Measurements from ENCODE around the gene CYB561A3. TPM values are rescaled to one million over a fixed set of nuclear protein-coding genes. Genes with fewer than 3 reads are reported as not detected.

CYB561A3 gene
- total and polyA plus RNA-seq, 2 experiments from 2014 or later = 9.8 to 30.8 TPM

DNA sequence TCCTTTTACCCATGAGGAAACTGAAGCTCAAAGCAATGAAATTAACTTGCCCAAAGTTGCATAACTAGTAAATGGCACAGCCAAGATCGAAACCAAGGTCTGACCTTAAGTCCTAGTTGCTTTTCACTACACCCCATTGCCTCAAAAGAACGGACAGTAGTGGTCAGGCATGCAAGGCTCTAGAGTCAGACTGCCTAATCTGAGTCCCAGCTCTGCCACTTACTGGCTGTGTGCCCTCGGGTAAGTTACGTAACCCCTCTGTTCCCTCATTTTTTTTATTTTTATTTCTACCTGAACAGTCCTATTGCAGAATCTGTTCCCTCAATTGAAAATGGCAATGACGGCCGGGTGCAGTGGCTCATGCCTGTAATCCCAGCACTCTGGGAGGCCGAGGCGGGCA, 9.6 kb downstream of the CYB561A3 start (continued):
- TF ChIP-seq EZH2phosphoT487 (IDR thresholded peaks at IDR 0.05; ENCODE audit: unreplicated experiment) = no peak
- TF ChIP-seq ZNF114 (CRISPR knock-in tag; IDR thresholded peaks at IDR 0.05) = no peak
- no peak for TF ChIP-seq JUNB (IDR thresholded peaks at IDR 0.05; ENCODE audit: unreplicated experiment)
- TF ChIP-seq, protein P1, sequence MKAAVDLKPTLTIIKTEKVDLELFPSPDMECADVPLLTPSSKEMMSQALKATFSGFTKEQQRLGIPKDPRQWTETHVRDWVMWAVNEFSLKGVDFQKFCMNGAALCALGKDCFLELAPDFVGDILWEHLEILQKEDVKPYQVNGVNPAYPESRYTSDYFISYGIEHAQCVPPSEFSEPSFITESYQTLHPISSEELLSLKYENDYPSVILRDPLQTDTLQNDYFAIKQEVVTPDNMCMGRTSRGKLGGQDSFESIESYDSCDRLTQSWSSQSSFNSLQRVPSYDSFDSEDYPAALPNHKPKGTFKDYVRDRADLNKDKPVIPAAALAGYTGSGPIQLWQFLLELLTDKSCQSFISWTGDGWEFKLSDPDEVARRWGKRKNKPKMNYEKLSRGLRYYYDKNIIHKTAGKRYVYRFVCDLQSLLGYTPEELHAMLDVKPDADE (IDR thresholded peaks at IDR 0.05) = no peak

DNA sequence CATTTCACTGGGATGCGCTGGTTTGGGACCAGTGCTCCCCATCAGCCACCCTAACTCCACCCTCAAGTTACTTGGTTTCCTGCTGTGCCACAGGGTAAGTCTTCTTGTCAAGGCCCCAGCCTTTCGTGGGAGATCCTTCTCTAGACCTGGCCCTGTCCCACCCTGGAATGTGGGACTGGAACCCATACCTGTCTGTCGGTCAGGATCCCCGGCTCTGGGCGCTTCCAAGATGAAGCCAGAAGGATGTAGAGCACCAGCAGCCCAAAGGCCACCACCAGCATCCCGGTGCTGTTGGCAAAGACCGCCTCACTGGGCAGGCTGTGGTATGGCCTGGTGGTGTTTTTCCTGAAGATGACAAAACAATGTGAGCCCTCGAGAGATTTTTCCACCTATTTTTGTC, 10.9 kb downstream of the CYB561A3 start:
- Mint-ChIP-seq H3K27me3 (ENCODE audit: insufficient read depth, low read depth, poor library complexity) (peaks cover 6% of the 10 kb centered on the region), H3K9me3 (no peaks in the 10 kb centered on the region), H3K36me3 (ENCODE audit: low read depth) (peaks cover 20% of the 10 kb centered on the region), H3K27ac (no peak overlapping the region), H3K4me1 (peaks cover 2% of the 10 kb centered on the region; the same call in 2 of the 3 replicates), H3K4me3 (no peak overlapping the region)
- TF ChIP-seq ZNF114 (CRISPR knock-in tag; IDR thresholded peaks at IDR 0.05) = no peak
- no peak for TF ChIP-seq JUNB (IDR thresholded peaks at IDR 0.05; ENCODE audit: unreplicated experiment)
- TF ChIP-seq EZH2 (IDR thresholded peaks at IDR 0.05; ENCODE audit: low read depth, unreplicated experiment) = no peak
- no peak for TF ChIP-seq ZNF331 (CRISPR knock-in tag; IDR thresholded peaks at IDR 0.05; ENCODE audit: low read depth)
- TF ChIP-seq EZH2phosphoT487 (IDR thresholded peaks at IDR 0.05; ENCODE audit: unreplicated experiment) = no peak
- no peak for ATAC-seq
- no peak for DNase-seq (ENCODE audit: low spot score)
- no peaks in the 10 kb centered on the region for H3K36me3 ChIP-seq (ENCODE audit: insufficient read depth)
- H3K27ac ChIP-seq (ENCODE audit: low read depth) = no peak overlapping the region
- H2AFZ ChIP-seq = no peak overlapping the region
- no peak overlapping the region for H3K4me2 ChIP-seq
- H3F3A ChIP-seq (replicated peaks; ENCODE audit: low read depth) = no peaks in the 10 kb centered on the region
- no peaks in the 10 kb centered on the region for H3K9me2 ChIP-seq (ENCODE audit: insufficient read depth)
- H4K20me1 ChIP-seq (replicated peaks; ENCODE audit: insufficient read depth) = no peaks in the 10 kb centered on the region
- no peaks in the 10 kb centered on the region for H3K4me1 ChIP-seq (ENCODE audit: insufficient read depth)
- H3K79me2 ChIP-seq (replicated peaks; ENCODE audit: insufficient read depth) = no peaks in the 10 kb centered on the region
- no peak overlapping the region for H3K4me3 ChIP-seq
- no peaks in the 10 kb centered on the region for H3K27me3 ChIP-seq (ENCODE audit: insufficient read depth)

GRCh38 chr11:61350336-61350735, 11.3 kb downstream of the CYB561A3 start:
- no peak for ATAC-seq
- H3F3A ChIP-seq (replicated peaks; ENCODE audit: low read depth) = no peaks in the 10 kb centered on the region
- peaks cover 6% of the 10 kb centered on the region for H3K27me3 Mint-ChIP-seq (ENCODE audit: insufficient read depth, low read depth, poor library complexity)
- no peak overlapping the region for H3K4me2 ChIP-seq
- no peaks in the 10 kb centered on the region for H3K9me2 ChIP-seq (ENCODE audit: insufficient read depth)
- H3K4me3 ChIP-seq = no peak overlapping the region
- H3K4me1 Mint-ChIP-seq = peaks cover 2% of the 10 kb centered on the region; the same call in 2 of the 3 replicates
- no peak overlapping the region for H2AFZ ChIP-seq
- H3K4me1 ChIP-seq (ENCODE audit: insufficient read depth) = no peaks in the 10 kb centered on the region
- no peak overlapping the region for H3K4me3 Mint-ChIP-seq
- H4K20me1 ChIP-seq (replicated peaks; ENCODE audit: insufficient read depth) = no peaks in the 10 kb centered on the region
- no peak overlapping the region for H3K27ac ChIP-seq (ENCODE audit: low read depth)
- H3K27ac Mint-ChIP-seq = no peak overlapping the region
- H3K36me3 Mint-ChIP-seq (ENCODE audit: low read depth) = peaks cover 20% of the 10 kb centered on the region
- H3K79me2 ChIP-seq (replicated peaks; ENCODE audit: insufficient read depth) = no peaks in the 10 kb centered on the region
- no peaks in the 10 kb centered on the region for H3K9me3 Mint-ChIP-seq
- H3K36me3 ChIP-seq (ENCODE audit: insufficient read depth) = no peaks in the 10 kb centered on the region
- no peak for DNase-seq (ENCODE audit: low spot score)
- H3K27me3 ChIP-seq (ENCODE audit: insufficient read depth) = no peaks in the 10 kb centered on the region
- no peak for TF ChIP-seq CREB1 (CRISPR knock-in tag; IDR thresholded peaks at IDR 0.05; ENCODE audit: low read depth)
- no peak for TF ChIP-seq CTCF (conservative IDR thresholded peaks at IDR 0.05; ENCODE audit: low read depth in 2 of 2)
- no peak for TF ChIP-seq NANOG (IDR thresholded peaks at IDR 0.05; ENCODE audit: borderline replicate concordance)
- no peak for TF ChIP-seq EZH2 (IDR thresholded peaks at IDR 0.05; ENCODE audit: low read depth, unreplicated experiment)
- no peak for TF ChIP-seq JUNB (IDR thresholded peaks at IDR 0.05; ENCODE audit: unreplicated experiment)
- TF ChIP-seq REST (IDR thresholded peaks at IDR 0.05; ENCODE audit: unreplicated experiment) = no peak

Measured in GM23338 (cell line).